HCT116 (cell line): ENCODE measurements around the gene LMLN. TPM values are rescaled to one million over a fixed set of nuclear protein-coding genes. Genes with fewer than 3 reads are reported as not detected.

Source experiments
- ATAC-seq: fragments of 200-7000 bp; cut with Tn5 transposase; 2 replicates; pipeline ENCODE4 v1.9.1; 2020; ENCODE audit warnings: mild to moderate bottlenecking, moderate library complexity
- BruUV-seq: library from RNA; stranded (reverse); fragments of 400-500 nt; replicated peaks from 2 replicates; lab custom pipeline; 2021; lab: Mats Ljungman, UMichigan
- CTCF ChIA-PET: fragments of 300-600 bp; sonication (Branson Sonifier 250); formaldehyde crosslinking; loops from one replicate; lab custom pipeline; 2021; ENCODE audit warnings: antibody characterized with exemption; lab: Charles Lee
- POLR2A ChIA-PET: fragments of 300-600, 350-600 bp; sonication (Branson Sonifier 250); formaldehyde crosslinking; loops from one replicate; lab custom pipeline; 2021; ENCODE audit warnings: antibody characterized with exemption; lab: Charles Lee
- RAD21 ChIA-PET, 2 experiments: fragments of 300-600 bp; sonication (Branson Sonifier 250); formaldehyde crosslinking; loops; one replicate each; lab custom pipeline; 2023; ENCODE audit warnings: low total read pairs in 2 of 2; ENCODE audit not compliant: uncharacterized antibody in 2 of 2, unreplicated experiment in 2 of 2, low non-redundant PET in 1 of 2; lab: Charles Lee
- DNase-seq: peaks from one replicate; pipeline ENCODE4 v3.0.0-alpha.2; 2010; ENCODE audit warnings: low read depth, low spot score
- H2AFZ ChIP-seq: fragments of 200-600 bp; shearing (Covaris generic), sonication (generic); 2 replicates; pipeline ENCODE4 v1.6.1; 2017; ENCODE audit warnings: low read depth, mixed run types, mixed read lengths, antibody characterized with exemption, low read length; ENCODE audit not compliant: poor library complexity, severe bottlenecking
- H3K27ac ChIP-seq: 2 replicates; pipeline ENCODE4 v1.5.1; 2012; ENCODE audit warnings: low read depth, low read length
- H3K27me3 ChIP-seq: fragments of 200-600 bp; sonication (generic); 2 replicates; pipeline ENCODE4 v1.6.1; 2016; ENCODE audit warnings: mixed run types, low read length, mixed read lengths; ENCODE audit not compliant: insufficient read depth
- H3K36me3 ChIP-seq, 2 experiments: fragments of 200-500 bp in 1 of 2; fragments of 200-600 bp in 1 of 2; sonication (Bioruptor generic) in 1 of 2; sonication (generic) in 1 of 2; 2 replicates each; pipeline versions ENCODE4 v1.5.1 to v1.6.1; 2014 to 2016; ENCODE audit warnings: low read length in 2 of 2, inconsistent platforms in 1 of 2, mixed read lengths in 1 of 2, mixed run types in 1 of 2; ENCODE audit not compliant: insufficient read depth in 2 of 2, control insufficient read depth in 1 of 2
- H3K4me1 ChIP-seq, 2 experiments: fragments of 200-600 bp in 1 of 2; sonication (generic) in 1 of 2; 2 replicates each; pipeline versions ENCODE4 v1.5.1 to v1.6.1; 2012 to 2017; ENCODE audit warnings: low read length in 2 of 2, inconsistent platforms in 1 of 2, mild to moderate bottlenecking in 1 of 2, mixed read lengths in 1 of 2, mixed run types in 1 of 2, moderate library complexity in 1 of 2; ENCODE audit not compliant: insufficient read depth in 2 of 2, control insufficient read depth in 1 of 2
- H3K4me2 ChIP-seq: fragments of 200-600 bp; sonication (generic); 2 replicates; pipeline ENCODE4 v1.6.1; 2017; ENCODE audit warnings: mixed run types, low read length, mixed read lengths
- H3K4me3 ChIP-seq, 2 experiments: fragments of 200-600 bp in 1 of 2; sonication (generic) in 1 of 2; replicated peaks in 1 of 2; 2 replicates each; pipeline ENCODE4 v1.5.1; 2011 to 2016; ENCODE audit warnings: low read length in 2 of 2, control low read depth in 1 of 2, low read depth in 1 of 2, mild to moderate bottlenecking in 1 of 2, mixed read lengths in 1 of 2, mixed run types in 1 of 2
- H3K79me2 ChIP-seq: fragments of 200-600 bp; sonication (generic); 2 replicates; pipeline ENCODE4 v1.6.1; 2017; ENCODE audit warnings: mild to moderate bottlenecking, mixed run types, low read length, moderate library complexity, mixed read lengths; ENCODE audit not compliant: insufficient read depth
- H3K9ac ChIP-seq: fragments of 200-600 bp; sonication (generic); 2 replicates; pipeline ENCODE4 v1.6.1; 2016; ENCODE audit warnings: low read length, mixed read lengths
- H3K9me2 ChIP-seq: fragments of 200-600 bp; sonication (generic), shearing (Covaris generic); 2 replicates; pipeline ENCODE4 v1.6.1; 2017; ENCODE audit warnings: mixed run types, mild to moderate bottlenecking, moderate library complexity; ENCODE audit not compliant: insufficient read depth
- H3K9me3 ChIP-seq, 2 experiments: fragments of 200-500 bp in 1 of 2; fragments of 200-600 bp in 1 of 2; sonication (Bioruptor generic) in 1 of 2; sonication (generic) in 1 of 2; 2 replicates each; pipeline ENCODE4 v1.6.1; 2014 to 2017; ENCODE audit warnings: low read length in 2 of 2, mixed read lengths in 2 of 2, inconsistent platforms in 1 of 2, low read depth in 1 of 2, mild to moderate bottlenecking in 1 of 2, mixed run types in 1 of 2, moderate library complexity in 1 of 2; ENCODE audit not compliant: control insufficient read depth in 1 of 2, insufficient read depth in 1 of 2
- H4K20me1 ChIP-seq: fragments of 200-600 bp; sonication (generic), shearing (Covaris generic); 2 replicates; pipeline ENCODE4 v1.6.1; 2017; ENCODE audit warnings: mixed run types, mild to moderate bottlenecking, moderate library complexity; ENCODE audit not compliant: insufficient read depth
- CBX3 ChIP-seq: IDR thresholded peaks from 2 replicates; pipeline ENCODE4 v1.6.1; 2012; ENCODE audit warnings: low read depth
- EGR1 ChIP-seq: IDR thresholded peaks from 2 replicates; pipeline ENCODE4 v1.6.1; 2012; ENCODE audit warnings: low read depth
- EZH2 ChIP-seq: fragments of 200-600 bp; sonication (generic); IDR thresholded peaks from 2 replicates; pipeline ENCODE4 v1.6.1; 2017; ENCODE audit warnings: antibody characterized with exemption, mixed run types
- FOSL1 ChIP-seq: IDR thresholded peaks from 2 replicates; pipeline ENCODE4 v1.6.1; 2012; ENCODE audit warnings: low read depth
- MAX ChIP-seq: IDR thresholded peaks from 2 replicates; pipeline ENCODE4 v1.6.1; 2012
- POLR2A ChIP-seq: IDR thresholded peaks from 2 replicates; pipeline ENCODE4 v1.7.0; 2011; ENCODE audit warnings: borderline replicate concordance; ENCODE audit not compliant: insufficient read depth, insufficient read length; ENCODE audit errors: extremely low read depth
- POLR2AphosphoS5 ChIP-seq: IDR thresholded peaks from 2 replicates; pipeline ENCODE4 v1.6.1; 2011; ENCODE audit warnings: mild to moderate bottlenecking, low read depth, low read length, moderate library complexity
- SIN3A ChIP-seq: IDR thresholded peaks from 2 replicates; pipeline ENCODE4 v1.6.1; 2012; ENCODE audit warnings: low read depth
- SP1 ChIP-seq: IDR thresholded peaks from 2 replicates; pipeline ENCODE4 v1.6.1; 2012; ENCODE audit warnings: low read depth
- YY1 ChIP-seq: IDR thresholded peaks from 2 replicates; pipeline ENCODE4 v1.6.1; 2011; ENCODE audit warnings: low read length, low read depth, moderate library complexity, mild to moderate bottlenecking; ENCODE audit not compliant: insufficient replicate concordance; ENCODE audit errors: extremely low read depth
- ZBTB33 ChIP-seq: IDR thresholded peaks from 2 replicates; pipeline ENCODE4 v1.6.1; 2011; ENCODE audit warnings: mild to moderate bottlenecking, low read length, moderate library complexity; ENCODE audit not compliant: insufficient replicate concordance; ENCODE audit errors: extremely low read depth
- ZFX ChIP-seq: fragments of 450-650 bp; IDR thresholded peaks from 2 replicates; pipeline ENCODE4 v1.6.1; 2017
- intact Hi-C: fragments of 100-400 bp; cut with micrococcal nuclease; formaldehyde crosslinking; loops from 2 replicates; pipeline ENCODE4 v1.10.0; 2022
- total RNA-seq: library from RNA; stranded (reverse); gene quantifications from one replicate; pipeline ENCODE4 v1.2.1, GENCODE V29; 2021; ENCODE audit not compliant: unreplicated experiment

The LMLN gene
- total RNA-seq, 1 experiment from 2014 or later = 7.2 TPM

GRCh38 chr3:197949191-197949777 lies 10.7 kb upstream of the LMLN start:
- Histone ChIP-seq H3K4me3 (peak overlapping the region; percentile 77 to 89), H3K79me2 (peaks cover 43% of the 10 kb centered on the region), H3K36me3 (peaks cover 27 to 40% of the 10 kb centered on the region in 2 experiments; a peak in 3 of 4 replicates), H3K9ac (peak overlapping the region; percentile 95), H2AFZ (no peak overlapping the region), H4K20me1 (peaks cover 14% of the 10 kb centered on the region; the same call in 1 of the 2 replicates), H3K27ac (peak overlapping the region; percentile 58), H3K9me3 (no peaks in the 10 kb centered on the region), H3K27me3 (no peaks in the 10 kb centered on the region), H3K4me2 (peak overlapping the region; percentile 88), H3K9me2 (no peaks in the 10 kb centered on the region), H3K4me1 (peaks cover 11 to 20% of the 10 kb centered on the region in 2 experiments; a peak in 3 of 4 replicates)
- TSS peak; percentile 82 for BruUV-seq
- ChIA-PET CTCF (no interaction called here), RAD21 (no interaction called here), POLR2A (interaction anchor here (0.7 kb wide), 1 partner anchor 15 kb away, joined by 6 read pairs; no protein-coding TSS in a partner anchor)
- DNase-seq (no peak), ATAC-seq (peak; percentile 40)
- intact Hi-C loops = no loop called here
- TF ChIP-seq FOSL1 (no peak), MAX (no peak), ZFX (no peak), EZH2 (no peak)

GRCh38 chr3:197949778-197950676 lies 10.0 kb upstream of the LMLN start, which contains the start of gene RPL35A:
RPL35A (plus strand) TSS chr3:197950190; CDS start chr3:197950968, 778 bp downstream.
- peaks cover 33 to 47% of the 10 kb centered on the region in 2 experiments; a peak in 3 of 4 replicates for H3K36me3 ChIP-seq
- peaks cover 51% of the 10 kb centered on the region for H3K79me2 ChIP-seq

More at GRCh38 chr3:197949778-197950676, 10.0 kb upstream of the LMLN start, which contains the start of gene RPL35A:
- ATAC-seq (peak; percentile 86), DNase-seq (peak; percentile 93)
- RAD21 ChIA-PET = no interaction called here
- Histone ChIP-seq H3K4me1 (peaks cover 11 to 20% of the 10 kb centered on the region in 2 experiments; a peak in 3 of 4 replicates), H2AFZ (no peak within 1 kb of the TSS), H3K4me2 (peak within 1 kb of the TSS; percentile 88), H3K9me3 (no peaks in the 10 kb centered on the region), H3K27ac (peak within 1 kb of the TSS; percentile 58), H3K9ac (peak within 1 kb of the TSS; percentile 95), H4K20me1 (peaks cover 20% of the 10 kb centered on the region; the same call in 1 of the 2 replicates)
- intact Hi-C loops = no loop called here
- POLR2A ChIA-PET = interaction anchor here (0.7 kb wide), 1 partner anchor 16 kb away, joined by 6 read pairs; no protein-coding TSS in a partner anchor
- TSS peak; percentile 62 for BruUV-seq
- CTCF ChIA-PET = no interaction called here
- TF ChIP-seq SP1 (peak; percentile 78), ZBTB33 (peak; percentile 17), EGR1 (peak; percentile 38; the same call in 1 of the 2 replicates), POLR2A (peak; percentile 91), EZH2 (no peak), SIN3A (peak; percentile 94), CBX3 (no peak; the same call in 1 of the 2 replicates), MAX (peak; percentile 93), POLR2AphosphoS5 (peak; percentile 99), ZFX (peak; percentile 32; the same call in 1 of the 2 replicates), YY1 (peak; percentile 97)
- TF ChIP-seq, all 23 proteins: peak for 9
- peak within 1 kb of the TSS; percentile 77 to 89 for H3K4me3 ChIP-seq
- no peaks in the 10 kb centered on the region for H3K9me2 ChIP-seq
- no peaks in the 10 kb centered on the region for H3K27me3 ChIP-seq
